GM12892 (cell line): ENCODE data around the gene MAPK7.

ENCODE experiments used
- POLR2A ChIP-seq: IDR thresholded peaks from 2 replicates; pipeline ENCODE4 v1.6.1; 2011; ENCODE audit warnings: low read depth, low read length, control low read depth
- POLR2AphosphoS5 ChIP-seq: IDR thresholded peaks from 2 replicates; pipeline ENCODE4 v1.6.1; 2011; ENCODE audit warnings: low read depth, low read length, control low read depth
- TAF1 ChIP-seq: IDR thresholded peaks from 2 replicates; pipeline ENCODE4 v1.6.1; 2011; ENCODE audit warnings: low read depth, mild to moderate bottlenecking, control low read depth, low read length, borderline replicate concordance

- TF ChIP-seq POLR2AphosphoS5 (no peak), POLR2A (no peak), TAF1 (no peak)
Measured at GRCh38 chr17:19409066-19409465, 30.8 kb downstream of the MAPK7 start.
